Hippocampal formation (tissue), 2 donors: ENCODE data around the gene TM9SF3.
A peak's percentile ranks its signal among the peaks of the same experiment; 100 is the strongest.
"Not testable (repeated sequence)": the region's sequence is repeated elsewhere in the genome, so short reads cannot be mapped to it uniquely, and the experiment has no call there.

ENCODE experiments used
- DNase-seq, 2 donors: peaks; one replicate each; lab custom pipeline; 2025; lab: John Stamatoyannopoulos, UW

TM9SF3 gene

GRCh38 chr10:96598846-96599245 is 12.0 kb upstream of the TM9SF3 start:
- no peak for DNase-seq

DNA sequence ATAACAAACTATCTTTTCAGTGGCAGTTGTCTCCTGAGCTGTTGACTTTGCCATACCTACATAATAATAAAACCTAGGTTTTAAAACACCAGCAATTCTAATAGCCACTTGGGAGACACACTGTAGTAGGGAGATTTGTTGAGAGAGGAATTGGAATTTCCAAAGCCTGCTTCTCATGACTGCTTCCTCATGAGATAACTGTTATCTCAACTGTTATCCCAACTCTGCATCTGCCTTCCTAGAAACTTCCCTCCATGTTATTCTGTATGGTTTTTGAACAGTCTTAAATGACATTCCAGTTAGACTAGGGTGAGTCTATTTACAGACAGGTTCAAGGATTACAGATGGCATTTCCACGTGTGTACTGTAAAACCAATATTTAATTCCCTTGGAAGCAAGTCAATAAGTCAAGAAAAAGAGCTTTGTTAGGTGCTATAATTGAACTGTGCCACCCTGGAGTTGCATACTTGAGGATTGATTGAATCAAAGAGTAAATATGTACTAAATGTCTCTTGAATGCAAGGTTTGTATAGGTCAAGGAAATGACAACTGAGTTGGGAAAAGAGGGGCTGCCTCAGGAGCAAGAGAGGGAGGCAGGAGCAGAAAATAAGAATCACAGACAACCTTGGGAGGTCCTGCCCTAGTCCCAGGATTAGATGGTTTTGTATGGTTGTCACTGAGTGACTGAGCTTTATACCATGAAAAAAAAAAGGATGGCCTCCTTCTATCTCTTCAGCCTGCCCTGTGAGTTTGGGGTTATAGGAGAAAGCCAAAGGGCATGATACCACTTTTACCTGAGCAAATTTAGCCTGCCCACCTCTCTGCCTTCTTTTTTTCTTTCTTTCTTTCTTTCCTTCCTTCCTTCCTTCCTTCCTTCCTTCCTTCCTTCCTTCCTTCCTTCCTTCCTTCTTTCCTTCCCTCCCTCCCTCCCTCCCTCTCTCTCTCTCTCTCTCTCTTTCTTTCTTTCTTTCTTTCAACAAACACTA is 9.9 kb upstream of the TM9SF3 start:
- no peak for DNase-seq

DNA sequence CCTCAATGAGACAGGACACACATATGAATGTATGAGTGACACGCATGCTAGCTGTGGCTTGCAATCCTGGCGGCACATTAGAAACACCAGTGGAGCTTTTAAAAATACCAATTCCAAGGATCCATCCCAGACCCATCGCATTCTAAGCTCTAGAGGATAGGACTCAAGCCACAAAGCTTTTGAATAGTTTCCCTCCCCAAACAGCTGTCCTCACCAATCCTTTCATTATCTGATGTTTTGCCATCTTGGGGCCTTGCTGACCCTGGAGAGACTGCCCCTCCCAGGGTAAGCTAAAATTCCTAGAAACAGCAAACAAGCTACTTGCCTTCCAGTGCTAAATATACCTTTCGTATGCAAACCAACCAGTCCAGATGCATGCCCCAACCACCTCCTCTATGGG is 8.9 kb upstream of the TM9SF3 start:
- DNase-seq, result no peak

GRCh38 chr10:96591946-96592345 is 5.1 kb upstream of the TM9SF3 start:
- DNase-seq, result no peak

DNA sequence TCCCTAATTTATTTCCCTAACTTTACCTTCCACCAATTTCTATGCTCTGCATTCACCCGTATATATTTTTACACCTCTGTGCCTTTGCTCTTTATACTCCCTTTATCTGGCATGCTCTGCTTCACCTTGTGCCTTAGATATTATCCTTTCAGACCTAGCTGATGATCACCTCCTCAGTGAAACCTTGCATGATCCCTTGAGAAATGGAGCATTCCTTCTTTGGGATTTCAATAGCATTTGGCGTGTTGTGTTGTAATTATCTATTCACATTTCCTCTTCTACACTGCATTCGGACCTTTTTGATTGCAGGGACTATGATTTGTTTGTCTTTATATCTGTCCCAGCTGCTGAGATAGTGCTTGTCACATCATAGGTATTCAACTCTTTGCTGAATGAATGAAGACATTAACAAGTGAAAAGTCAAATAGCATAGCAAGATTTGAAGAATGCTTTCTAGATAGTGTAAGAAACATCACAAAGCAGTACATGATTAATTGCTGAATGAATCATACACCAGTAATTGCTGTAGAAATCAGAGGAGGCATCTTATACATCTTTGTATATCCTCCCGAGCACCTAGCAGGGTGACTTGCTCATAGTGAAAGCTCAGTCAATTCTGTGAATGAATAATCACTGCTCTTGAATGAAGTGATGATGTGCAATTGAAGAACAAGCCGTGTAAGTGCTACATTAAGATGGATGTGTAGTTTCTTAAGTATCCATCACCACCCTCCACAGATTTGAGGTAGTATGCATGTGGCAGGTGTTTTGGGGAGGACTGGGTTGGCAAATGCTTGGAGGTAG is 2.0 kb upstream of the TM9SF3 start:
- DNase-seq, result no peak

DNA sequence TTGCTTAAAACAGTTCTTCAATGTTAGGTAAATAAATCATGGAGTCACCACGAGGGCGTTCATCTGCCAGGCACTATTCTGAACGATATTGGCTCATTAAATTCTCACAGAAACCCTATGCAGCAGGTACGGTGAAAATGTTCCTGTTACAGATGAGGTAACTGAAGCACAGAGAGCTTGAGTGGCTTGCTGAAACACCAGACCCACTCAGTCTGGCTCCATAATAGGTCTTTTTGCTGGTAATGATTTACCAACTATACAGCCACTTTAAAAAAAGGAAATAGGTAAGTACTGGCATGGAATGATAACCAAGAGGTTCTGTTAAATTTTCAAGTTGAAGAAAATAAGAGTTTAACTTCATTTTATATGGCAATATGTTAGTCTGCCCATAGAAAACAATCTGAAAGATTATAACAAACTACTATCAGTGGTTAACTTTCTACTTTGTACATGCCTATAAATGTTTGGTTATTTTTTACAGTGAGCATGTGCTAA is 1.3 kb upstream of the TM9SF3 start:
- DNase-seq, result no peak

DNA sequence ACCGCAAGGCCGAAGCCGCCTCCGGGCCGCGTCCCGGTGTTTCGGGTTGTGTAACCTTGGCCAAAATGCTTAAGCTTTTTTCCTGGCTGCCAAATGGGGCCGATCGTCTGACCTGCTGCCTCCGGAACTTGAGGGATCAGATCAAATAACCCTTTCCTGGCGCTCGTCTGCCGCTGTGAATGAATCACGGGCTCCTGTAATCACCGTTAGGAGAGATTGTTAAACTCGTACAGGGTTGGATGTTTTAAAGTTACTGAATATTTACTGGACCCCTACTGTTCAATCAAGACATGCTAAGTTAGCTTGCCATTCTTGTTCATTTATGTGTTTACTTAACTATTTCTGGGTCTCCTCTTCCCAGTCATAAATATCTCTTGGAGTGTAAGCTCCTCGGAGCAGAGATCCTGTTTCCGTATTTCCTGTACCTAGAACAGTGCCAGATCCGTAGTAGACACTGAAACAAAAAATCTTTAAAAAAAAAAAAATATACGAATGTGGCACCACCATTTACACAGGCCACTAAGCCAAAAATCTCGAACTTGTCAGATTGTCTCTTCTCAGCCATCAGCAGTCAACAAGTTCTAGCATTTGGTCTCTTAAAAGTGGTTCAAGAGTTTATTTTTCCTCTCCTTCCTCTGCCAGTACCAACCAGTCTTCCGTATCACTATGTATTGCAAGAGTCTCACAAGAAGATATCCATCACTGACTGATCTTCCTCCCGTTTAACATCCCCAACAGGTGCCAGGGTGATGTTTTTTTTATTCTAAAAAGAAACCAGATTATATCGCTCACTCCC is 650 bp upstream of the TM9SF3 start:
- peak in 1 of 2 donors; percentile 40 for DNase-seq

GRCh38 chr10:96585736-96586418 is 935 bp downstream of the TM9SF3 start:
- no peak for DNase-seq

- no peak for DNase-seq
Measured at GRCh38 chr10:96584474-96584873, 2.3 kb downstream of the TM9SF3 start.

- no peak for DNase-seq
Measured at GRCh38 chr10:96584035-96584434, 2.8 kb downstream of the TM9SF3 start.

- no peak for DNase-seq
Measured at GRCh38 chr10:96579133-96579532, 7.7 kb downstream of the TM9SF3 start.

GRCh38 chr10:96578633-96579032 is 8.2 kb downstream of the TM9SF3 start:
- DNase-seq, result no peak

DNA sequence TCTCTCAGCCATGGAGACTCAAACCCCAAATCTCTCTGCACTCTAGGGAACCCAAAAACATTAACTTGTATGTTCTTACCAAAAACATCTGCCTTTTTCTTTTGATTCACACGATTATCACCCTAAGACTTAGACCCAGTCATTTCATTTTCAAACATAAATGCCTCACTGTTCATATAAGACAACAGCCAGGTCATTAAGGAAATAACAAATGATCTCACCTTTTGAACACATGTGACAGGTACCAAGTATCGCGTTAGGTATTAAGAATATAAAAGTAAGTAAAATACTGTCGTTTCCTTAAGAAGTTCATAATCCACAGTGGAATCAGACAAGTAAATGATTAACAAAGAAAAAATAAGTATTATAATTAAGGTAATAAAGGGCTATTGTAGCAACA is 8.8 kb downstream of the TM9SF3 start:
- DNase-seq, result no peak

- no peak for DNase-seq
Measured at GRCh38 chr10:96577069-96577468, 9.7 kb downstream of the TM9SF3 start.

DNA sequence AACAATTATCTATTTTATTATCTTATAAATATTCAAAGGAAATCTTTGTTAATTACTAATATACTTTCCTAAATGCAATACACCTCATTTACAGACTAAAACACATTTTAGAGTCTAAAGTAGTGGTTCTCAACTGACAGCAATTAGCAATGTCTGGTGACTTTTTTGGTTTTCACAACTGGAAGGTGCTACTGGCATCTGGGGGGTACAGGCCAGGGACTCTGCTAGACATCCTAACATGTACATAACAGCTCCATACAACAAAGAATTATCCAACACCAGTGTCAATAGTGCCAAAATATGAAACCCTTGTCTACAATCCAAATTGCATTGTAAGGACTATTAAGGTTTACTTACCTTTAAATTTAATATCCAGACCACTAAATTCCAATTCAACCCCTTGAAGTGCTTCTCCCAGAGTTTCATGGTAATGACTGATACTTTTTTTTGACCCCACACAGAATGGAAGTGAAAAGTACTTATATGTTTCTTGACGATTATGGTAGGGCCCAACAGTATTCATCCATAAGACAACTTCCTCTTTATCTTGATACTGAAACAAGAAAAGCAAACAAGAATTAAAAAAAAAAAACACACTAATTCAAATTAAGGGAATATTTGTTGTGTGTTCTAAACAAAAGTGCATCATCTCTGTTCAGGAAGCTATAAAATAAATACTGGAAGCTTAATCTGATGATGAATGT is 10.4 kb downstream of the TM9SF3 start:
- no peak for DNase-seq

DNA sequence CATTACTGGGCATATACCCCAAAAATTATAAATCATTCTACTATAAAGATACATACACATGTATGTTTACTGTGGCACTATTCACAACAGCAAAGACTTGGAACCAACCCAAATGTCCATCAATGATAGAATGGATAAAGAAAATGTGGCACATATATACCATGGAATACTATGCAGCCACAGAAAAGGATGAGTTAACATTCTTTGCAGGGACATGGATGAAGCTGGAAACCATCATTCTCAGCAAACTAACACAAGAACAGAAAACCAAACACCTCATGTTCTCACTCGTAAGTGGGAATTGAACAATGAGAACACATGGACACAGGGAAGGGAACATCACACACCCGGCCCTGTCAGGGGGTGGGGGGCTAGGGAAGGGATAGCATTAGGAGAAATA is 12.2 kb downstream of the TM9SF3 start:
- not testable (repeated sequence) for DNase-seq

DNA sequence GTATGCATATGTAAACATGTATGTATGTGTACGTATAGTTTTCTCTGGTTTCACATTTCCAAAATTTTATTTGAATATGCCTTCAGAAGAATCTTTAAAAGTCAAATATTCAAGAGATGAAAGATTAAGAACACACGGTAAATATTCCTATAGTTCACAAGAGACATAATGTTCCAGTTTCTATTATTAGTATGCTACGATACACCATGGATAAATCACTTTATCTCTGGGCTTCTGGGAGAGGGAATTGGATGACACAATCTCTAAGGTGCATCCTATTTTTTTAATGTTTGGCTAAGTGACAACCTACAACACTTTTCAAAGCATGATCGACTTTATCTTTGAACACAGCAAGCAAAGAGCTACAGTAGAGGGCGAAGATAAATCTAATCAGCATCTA is 13.8 kb downstream of the TM9SF3 start:
- DNase-seq, result no peak

GRCh38 chr10:96570983-96571964 is 15.5 kb downstream of the TM9SF3 start:
- DNase-seq, result no peak

- no peak for DNase-seq
Measured at GRCh38 chr10:96570511-96570910, 16.3 kb downstream of the TM9SF3 start.
